HEK293 (cell line): Measurements from ENCODE around the gene PARD3.
A peak's percentile ranks its signal among the peaks of the same experiment; 100 is the strongest.
"Not testable (repeated sequence)": the region's sequence is repeated elsewhere in the genome, so short reads cannot be mapped to it uniquely, and the experiment has no call there.

Experiments
- CTCF ChIA-PET: fragments of 350-600 bp; formaldehyde crosslinking; extraction: SDS; loops from one replicate; lab custom pipeline; 2021; ENCODE audit warnings: antibody characterized with exemption; lab: Yijun Ruan, JAX
- POLR2A ChIA-PET: fragments of 300-600 bp; formaldehyde crosslinking; extraction: SDS; loops from one replicate; lab custom pipeline; 2020; ENCODE audit warnings: antibody characterized with exemption, inconsistent platforms; lab: Yijun Ruan, JAX
- H3K27ac ChIP-seq: fragments of 200-500 bp; sonication (Bioruptor generic); 2 replicates; pipeline ENCODE4 v1.5.1; 2014; ENCODE audit warnings: low read depth, low read length, control low read depth, inconsistent platforms; ENCODE audit errors: extremely low read depth
- H3K36me3 ChIP-seq, 2 experiments: fragments of 200-500 bp in 1 of 2; sonication (Bioruptor generic) in 1 of 2; 1 replicate in 1 of 2; 2 replicates in 1 of 2; pipeline ENCODE4 v1.5.1; 2014 to 2017; ENCODE audit warnings: inconsistent platforms in 2 of 2, low read length in 2 of 2; ENCODE audit not compliant: control insufficient read depth in 2 of 2, insufficient read depth in 1 of 2
- H3K4me1 ChIP-seq: fragments of 200-500 bp; sonication (Bioruptor generic); 2 replicates; pipeline ENCODE4 v1.5.1; 2014; ENCODE audit warnings: mild to moderate bottlenecking, low read length, inconsistent platforms; ENCODE audit not compliant: control insufficient read depth, insufficient read depth
- H3K4me3 ChIP-seq: 2 replicates; pipeline ENCODE4 v1.5.1; 2011; ENCODE audit warnings: low read depth, mild to moderate bottlenecking, control low read depth, low read length, moderate library complexity
- H3K9me3 ChIP-seq: fragments of 200-500 bp; sonication (Bioruptor generic); 2 replicates; pipeline ENCODE4 v1.5.1; 2014; ENCODE audit warnings: low read depth, low read length, inconsistent platforms; ENCODE audit not compliant: control insufficient read depth, insufficient read depth
- ZBTB8A ChIP-seq: fragments of 450-650 bp; formaldehyde crosslinking; IDR thresholded peaks from 2 replicates; pipeline ENCODE4 v1.5.1; 2016; ENCODE audit warnings: missing biosample characterization, missing genetic modification characterization
- ZNF140 ChIP-seq: fragments of 450-650 bp; formaldehyde crosslinking; IDR thresholded peaks from 2 replicates; pipeline ENCODE4 v1.5.1; 2016; ENCODE audit warnings: missing biosample characterization, missing genetic modification characterization
- ZNF341 ChIP-seq: fragments of 450-650 bp; formaldehyde crosslinking; IDR thresholded peaks from 2 replicates; pipeline ENCODE4; 2016; ENCODE audit warnings: low read depth, missing biosample characterization, missing genetic modification characterization
- ZNF394 ChIP-seq: fragments of 450-650 bp; formaldehyde crosslinking; IDR thresholded peaks from 2 replicates; pipeline ENCODE4 v1.5.1; 2016; ENCODE audit warnings: missing biosample characterization, missing genetic modification characterization, mild to moderate bottlenecking, moderate library complexity, borderline replicate concordance
- ZNF426 ChIP-seq: fragments of 450-650 bp; formaldehyde crosslinking; IDR thresholded peaks from 2 replicates; pipeline ENCODE4 v1.5.1; 2017; ENCODE audit warnings: missing biosample characterization, missing genetic modification characterization, mild to moderate bottlenecking, inconsistent platforms, moderate library complexity
- ZNF555 ChIP-seq: fragments of 450-650 bp; formaldehyde crosslinking; conservative IDR thresholded peaks from 2 replicates; pipeline ENCODE4 v1.5.1; 2017; ENCODE audit warnings: missing biosample characterization, mild to moderate bottlenecking, missing genetic modification characterization, inconsistent platforms
- ZNF623 ChIP-seq: fragments of 450-650 bp; formaldehyde crosslinking; IDR thresholded peaks from 2 replicates; pipeline ENCODE4 v1.5.1; 2016; ENCODE audit warnings: missing biosample characterization, missing genetic modification characterization
- ZNF629 ChIP-seq: fragments of 450-650 bp; formaldehyde crosslinking; IDR thresholded peaks from 2 replicates; pipeline ENCODE4 v1.5.1; 2017; ENCODE audit warnings: missing biosample characterization, missing genetic modification characterization
- ZNF654 ChIP-seq: fragments of 450-650 bp; formaldehyde crosslinking; IDR thresholded peaks from 2 replicates; pipeline ENCODE4 v1.5.1; 2016; ENCODE audit warnings: low read depth, missing biosample characterization, missing genetic modification characterization
- TF ChIP-seq, protein P1 (sequence below): fragments of 450-650 bp; formaldehyde crosslinking; conservative IDR thresholded peaks from 2 replicates; pipeline ENCODE4 v1.5.1; 2016; ENCODE audit warnings: low read depth, missing biosample characterization, missing genetic modification characterization
- TF ChIP-seq, protein P2 (sequence below): fragments of 450-650 bp; formaldehyde crosslinking; conservative IDR thresholded peaks from 2 replicates; pipeline ENCODE4 v1.5.1; 2016; ENCODE audit warnings: low read depth, missing biosample characterization, missing genetic modification characterization
- TF ChIP-seq, protein P3 (sequence below): fragments of 450-650 bp; formaldehyde crosslinking; IDR thresholded peaks from 2 replicates; pipeline ENCODE4 v1.5.1; 2016; ENCODE audit warnings: missing biosample characterization, missing genetic modification characterization

PARD3 gene

DNA sequence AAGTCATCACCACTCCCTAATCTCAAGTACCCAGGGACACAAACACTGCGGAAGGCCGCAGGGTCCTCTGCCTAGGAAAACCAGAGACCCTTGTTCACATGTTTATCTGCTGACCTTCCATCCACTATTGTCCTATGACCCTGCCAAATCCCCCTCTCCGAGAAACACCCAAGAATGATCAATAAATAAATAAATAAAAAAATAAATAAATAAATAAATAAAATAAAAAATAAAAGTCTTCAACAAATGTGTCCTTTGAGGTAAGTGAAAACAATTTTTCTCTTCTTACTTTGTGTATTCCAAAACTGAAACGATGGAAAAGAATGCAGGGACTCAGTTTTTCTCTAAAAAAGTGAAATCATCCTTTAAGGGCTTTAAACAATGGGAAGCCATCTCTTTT is 461.6 kb downstream of the PARD3 start:
- H3K9me3 ChIP-seq, H3K4me1 ChIP-seq, CTCF ChIA-PET, H3K27ac ChIP-seq, POLR2A ChIA-PET, H3K4me3 ChIP-seq: not testable (repeated sequence)
- H3K36me3 ChIP-seq: peaks cover 5 to 15% of the 10 kb centered on the region in 2 experiments
- peak; percentile 86; the same call in 1 of the 2 replicates for TF ChIP-seq ZNF394 (tag by site-specific recombination)
- TF ChIP-seq, protein P1, sequence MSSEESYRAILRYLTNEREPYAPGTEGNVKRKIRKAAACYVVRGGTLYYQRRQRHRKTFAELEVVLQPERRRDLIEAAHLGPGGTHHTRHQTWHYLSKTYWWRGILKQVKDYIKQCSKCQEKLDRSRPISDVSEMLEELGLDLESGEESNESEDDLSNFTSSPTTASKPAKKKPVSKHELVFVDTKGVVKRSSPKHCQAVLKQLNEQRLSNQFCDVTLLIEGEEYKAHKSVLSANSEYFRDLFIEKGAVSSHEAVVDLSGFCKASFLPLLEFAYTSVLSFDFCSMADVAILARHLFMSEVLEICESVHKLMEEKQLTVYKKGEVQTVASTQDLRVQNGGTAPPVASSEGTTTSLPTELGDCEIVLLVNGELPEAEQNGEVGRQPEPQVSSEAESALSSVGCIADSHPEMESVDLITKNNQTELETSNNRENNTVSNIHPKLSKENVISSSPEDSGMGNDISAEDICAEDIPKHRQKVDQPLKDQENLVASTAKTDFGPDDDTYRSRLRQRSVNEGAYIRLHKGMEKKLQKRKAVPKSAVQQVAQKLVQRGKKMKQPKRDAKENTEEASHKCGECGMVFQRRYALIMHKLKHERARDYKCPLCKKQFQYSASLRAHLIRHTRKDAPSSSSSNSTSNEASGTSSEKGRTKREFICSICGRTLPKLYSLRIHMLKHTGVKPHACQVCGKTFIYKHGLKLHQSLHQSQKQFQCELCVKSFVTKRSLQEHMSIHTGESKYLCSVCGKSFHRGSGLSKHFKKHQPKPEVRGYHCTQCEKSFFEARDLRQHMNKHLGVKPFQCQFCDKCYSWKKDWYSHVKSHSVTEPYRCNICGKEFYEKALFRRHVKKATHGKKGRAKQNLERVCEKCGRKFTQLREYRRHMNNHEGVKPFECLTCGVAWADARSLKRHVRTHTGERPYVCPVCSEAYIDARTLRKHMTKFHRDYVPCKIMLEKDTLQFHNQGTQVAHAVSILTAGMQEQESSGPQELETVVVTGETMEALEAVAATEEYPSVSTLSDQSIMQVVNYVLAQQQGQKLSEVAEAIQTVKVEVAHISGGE (tag by site-specific recombination): peak; percentile 65
- TF ChIP-seq ZBTB8A: peak; percentile 46; the same call in 1 of the 2 replicates
- TF ChIP-seq, protein P2, sequence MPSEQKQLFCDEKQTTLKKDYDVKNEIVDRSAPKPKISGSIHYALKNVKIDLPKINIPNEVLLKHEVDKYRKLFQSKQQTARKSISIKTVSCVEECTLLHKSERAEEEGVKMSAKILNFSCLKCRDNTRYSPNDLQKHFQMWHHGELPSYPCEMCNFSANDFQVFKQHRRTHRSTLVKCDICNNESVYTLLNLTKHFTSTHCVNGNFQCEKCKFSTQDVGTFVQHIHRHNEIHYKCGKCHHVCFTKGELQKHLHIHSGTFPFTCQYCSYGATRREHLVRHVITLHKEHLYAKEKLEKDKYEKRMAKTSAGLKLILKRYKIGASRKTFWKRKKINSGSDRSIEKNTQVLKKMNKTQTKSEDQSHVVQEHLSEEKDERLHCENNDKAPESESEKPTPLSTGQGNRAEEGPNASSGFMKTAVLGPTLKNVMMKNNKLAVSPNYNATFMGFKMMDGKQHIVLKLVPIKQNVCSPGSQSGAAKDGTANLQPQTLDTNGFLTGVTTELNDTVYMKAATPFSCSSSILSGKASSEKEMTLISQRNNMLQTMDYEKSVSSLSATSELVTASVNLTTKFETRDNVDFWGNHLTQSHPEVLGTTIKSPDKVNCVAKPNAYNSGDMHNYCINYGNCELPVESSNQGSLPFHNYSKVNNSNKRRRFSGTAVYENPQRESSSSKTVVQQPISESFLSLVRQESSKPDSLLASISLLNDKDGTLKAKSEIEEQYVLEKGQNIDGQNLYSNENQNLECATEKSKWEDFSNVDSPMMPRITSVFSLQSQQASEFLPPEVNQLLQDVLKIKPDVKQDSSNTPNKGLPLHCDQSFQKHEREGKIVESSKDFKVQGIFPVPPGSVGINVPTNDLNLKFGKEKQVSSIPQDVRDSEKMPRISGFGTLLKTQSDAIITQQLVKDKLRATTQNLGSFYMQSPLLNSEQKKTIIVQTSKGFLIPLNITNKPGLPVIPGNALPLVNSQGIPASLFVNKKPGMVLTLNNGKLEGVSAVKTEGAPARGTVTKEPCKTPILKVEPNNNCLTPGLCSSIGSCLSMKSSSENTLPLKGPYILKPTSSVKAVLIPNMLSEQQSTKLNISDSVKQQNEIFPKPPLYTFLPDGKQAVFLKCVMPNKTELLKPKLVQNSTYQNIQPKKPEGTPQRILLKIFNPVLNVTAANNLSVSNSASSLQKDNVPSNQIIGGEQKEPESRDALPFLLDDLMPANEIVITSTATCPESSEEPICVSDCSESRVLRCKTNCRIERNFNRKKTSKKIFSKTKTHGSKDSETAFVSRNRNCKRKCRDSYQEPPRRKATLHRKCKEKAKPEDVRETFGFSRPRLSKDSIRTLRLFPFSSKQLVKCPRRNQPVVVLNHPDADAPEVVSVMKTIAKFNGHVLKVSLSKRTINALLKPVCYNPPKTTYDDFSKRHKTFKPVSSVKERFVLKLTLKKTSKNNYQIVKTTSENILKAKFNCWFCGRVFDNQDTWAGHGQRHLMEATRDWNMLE: peak; percentile 78
- 0 out of 2 replicates have a peak, but pooled peaks have one; percentile 10 for TF ChIP-seq ZNF341 (tag by site-specific recombination)
- TF ChIP-seq ZNF623 (tag by site-specific recombination): peak; percentile 63
- peak; percentile 56 for TF ChIP-seq ZNF555 (tag by site-specific recombination)
- peak; percentile 22; the same call in 1 of the 2 replicates for TF ChIP-seq ZNF654
- TF ChIP-seq ZNF140: peak; percentile 42; the same call in 1 of the 2 replicates
- TF ChIP-seq, protein P3, sequence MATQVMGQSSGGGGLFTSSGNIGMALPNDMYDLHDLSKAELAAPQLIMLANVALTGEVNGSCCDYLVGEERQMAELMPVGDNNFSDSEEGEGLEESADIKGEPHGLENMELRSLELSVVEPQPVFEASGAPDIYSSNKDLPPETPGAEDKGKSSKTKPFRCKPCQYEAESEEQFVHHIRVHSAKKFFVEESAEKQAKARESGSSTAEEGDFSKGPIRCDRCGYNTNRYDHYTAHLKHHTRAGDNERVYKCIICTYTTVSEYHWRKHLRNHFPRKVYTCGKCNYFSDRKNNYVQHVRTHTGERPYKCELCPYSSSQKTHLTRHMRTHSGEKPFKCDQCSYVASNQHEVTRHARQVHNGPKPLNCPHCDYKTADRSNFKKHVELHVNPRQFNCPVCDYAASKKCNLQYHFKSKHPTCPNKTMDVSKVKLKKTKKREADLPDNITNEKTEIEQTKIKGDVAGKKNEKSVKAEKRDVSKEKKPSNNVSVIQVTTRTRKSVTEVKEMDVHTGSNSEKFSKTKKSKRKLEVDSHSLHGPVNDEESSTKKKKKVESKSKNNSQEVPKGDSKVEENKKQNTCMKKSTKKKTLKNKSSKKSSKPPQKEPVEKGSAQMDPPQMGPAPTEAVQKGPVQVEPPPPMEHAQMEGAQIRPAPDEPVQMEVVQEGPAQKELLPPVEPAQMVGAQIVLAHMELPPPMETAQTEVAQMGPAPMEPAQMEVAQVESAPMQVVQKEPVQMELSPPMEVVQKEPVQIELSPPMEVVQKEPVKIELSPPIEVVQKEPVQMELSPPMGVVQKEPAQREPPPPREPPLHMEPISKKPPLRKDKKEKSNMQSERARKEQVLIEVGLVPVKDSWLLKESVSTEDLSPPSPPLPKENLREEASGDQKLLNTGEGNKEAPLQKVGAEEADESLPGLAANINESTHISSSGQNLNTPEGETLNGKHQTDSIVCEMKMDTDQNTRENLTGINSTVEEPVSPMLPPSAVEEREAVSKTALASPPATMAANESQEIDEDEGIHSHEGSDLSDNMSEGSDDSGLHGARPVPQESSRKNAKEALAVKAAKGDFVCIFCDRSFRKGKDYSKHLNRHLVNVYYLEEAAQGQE (tag by site-specific recombination): 0 out of 2 replicates have a peak, but pooled peaks have one; percentile 41
- TF ChIP-seq ZNF629 (tag by site-specific recombination): 0 out of 2 replicates have a peak, but pooled peaks have one; percentile 22
- peak; percentile 72 for TF ChIP-seq ZNF426 (tag by site-specific recombination)

DNA sequence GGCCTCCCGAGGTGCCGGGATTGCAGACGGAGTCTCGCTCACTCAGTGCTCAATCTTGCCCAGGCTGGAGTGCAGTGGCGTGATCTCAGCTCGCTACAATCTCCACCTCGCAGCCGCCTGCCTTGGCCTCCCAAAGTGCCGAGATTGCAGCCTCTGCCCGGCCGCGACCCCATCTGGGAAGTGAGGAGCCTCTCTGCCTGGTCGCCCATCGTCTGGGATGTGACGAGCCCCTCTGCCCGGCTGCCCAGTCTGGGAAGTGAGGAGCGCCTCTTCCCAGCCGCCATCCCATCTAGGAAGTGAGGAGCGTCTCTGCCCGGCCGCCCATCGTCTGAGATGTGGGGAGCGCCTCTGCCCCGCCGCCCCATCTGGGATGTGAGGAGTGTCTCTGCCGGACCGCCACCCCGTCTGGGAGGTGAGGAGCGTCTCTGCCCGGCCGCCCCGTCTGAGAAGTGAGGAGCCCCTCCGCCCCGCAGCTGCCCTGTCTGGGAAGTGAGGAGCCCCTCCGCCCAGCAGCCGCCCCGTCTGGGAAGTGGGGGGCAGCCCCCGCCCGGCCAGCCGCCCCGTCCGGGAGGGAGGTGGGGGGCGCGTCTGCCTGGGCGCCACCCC is 462.4 kb downstream of the PARD3 start:
- H3K36me3 ChIP-seq, H3K9me3 ChIP-seq, CTCF ChIA-PET, H3K27ac ChIP-seq, H3K4me1 ChIP-seq, POLR2A ChIA-PET, H3K4me3 ChIP-seq: not testable (repeated sequence)
